CD4-positive, alpha-beta T cell treated with Interleukin-17A for 1 hour (primary cell): ENCODE results near the gene VEGFA.

Experiments
- DNase-seq: peaks from one replicate; pipeline ENCODE4 v3.0.0-alpha.2; 2020

The VEGFA gene

GRCh38 chr6:43739642-43740091 is 30.3 kb upstream of the VEGFA start:
- no peak for DNase-seq

GRCh38 chr6:43740321-43740960 is 29.6 kb upstream of the VEGFA start:
- no peak for DNase-seq

DNA sequence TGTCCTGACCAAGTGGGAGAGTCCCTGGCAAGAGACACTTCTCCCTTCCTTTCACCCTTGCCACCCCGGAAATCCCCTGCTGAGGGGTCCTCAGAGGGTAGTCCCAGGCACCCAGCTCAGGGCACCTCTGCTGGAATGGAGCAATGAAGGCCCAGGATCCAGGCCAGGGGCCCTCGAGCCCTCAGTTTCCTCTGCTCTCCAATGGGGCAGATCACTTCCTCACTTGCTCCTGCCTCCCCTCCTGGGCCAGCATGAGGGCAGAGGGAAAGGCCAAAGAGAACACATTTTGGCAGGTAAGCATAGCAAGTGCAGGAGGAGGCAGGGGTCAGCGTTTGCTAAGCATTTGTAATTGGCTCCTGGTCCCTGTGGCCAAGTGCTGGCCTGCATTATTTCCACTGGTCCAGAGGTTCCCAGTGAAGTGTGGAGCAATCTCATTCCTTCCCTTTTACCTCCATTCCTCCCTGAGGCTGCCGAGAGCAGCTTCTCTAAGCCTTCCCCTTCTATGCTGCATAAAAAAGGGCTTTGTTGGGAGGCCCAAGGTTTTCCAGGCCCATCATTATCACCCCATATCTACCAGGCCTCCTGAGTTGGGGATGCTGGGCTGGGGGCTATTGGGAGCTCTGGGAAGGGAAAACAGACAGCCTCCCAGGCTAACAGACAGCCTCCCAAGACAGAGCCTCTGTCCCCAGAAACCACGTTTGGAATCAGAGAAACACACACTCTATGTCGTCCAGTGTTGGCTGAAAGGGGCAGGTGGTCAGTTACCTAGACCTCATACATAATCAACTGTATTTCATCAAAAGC is 28.8 kb upstream of the VEGFA start:
- no peak for DNase-seq

DNA sequence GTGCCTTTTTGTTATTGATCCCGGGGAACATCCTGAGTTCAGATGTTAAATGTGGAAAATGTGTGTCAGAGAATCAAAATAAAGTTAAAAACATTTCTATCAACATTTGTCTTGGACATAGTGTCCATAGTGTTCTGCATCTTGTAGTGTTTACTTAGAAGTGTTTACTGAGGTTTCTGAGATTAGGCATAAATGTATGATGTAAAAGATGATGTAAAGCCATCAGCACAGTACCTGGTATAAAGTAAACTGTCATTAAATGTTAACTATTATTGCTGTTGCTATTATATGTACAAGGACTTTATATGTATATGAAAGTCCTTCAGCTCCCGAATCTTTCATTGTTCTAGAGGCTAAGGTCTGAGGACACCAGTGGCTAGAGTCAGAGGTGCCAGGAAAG is 28.2 kb upstream of the VEGFA start:
- no peak for DNase-seq

DNA sequence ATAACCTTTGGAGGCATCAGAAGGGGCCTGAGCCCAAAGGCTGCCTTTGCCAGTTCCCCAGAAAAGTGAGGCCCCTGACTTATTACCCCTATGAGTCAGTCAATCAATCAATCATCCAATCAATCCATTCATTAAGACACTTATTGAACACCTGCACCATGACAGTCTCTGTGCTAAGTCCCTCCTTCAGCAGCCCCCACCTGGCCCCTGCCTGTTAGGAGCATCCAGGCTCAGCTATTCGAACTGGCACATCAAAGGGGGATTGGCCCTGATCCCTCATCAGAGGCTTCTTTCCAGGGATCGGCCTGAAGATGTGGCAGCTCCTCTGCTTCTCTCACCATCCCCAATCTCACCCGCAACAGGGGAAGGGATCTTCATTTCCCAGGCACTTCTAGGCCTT is 27.7 kb upstream of the VEGFA start:
- no peak for DNase-seq

DNA sequence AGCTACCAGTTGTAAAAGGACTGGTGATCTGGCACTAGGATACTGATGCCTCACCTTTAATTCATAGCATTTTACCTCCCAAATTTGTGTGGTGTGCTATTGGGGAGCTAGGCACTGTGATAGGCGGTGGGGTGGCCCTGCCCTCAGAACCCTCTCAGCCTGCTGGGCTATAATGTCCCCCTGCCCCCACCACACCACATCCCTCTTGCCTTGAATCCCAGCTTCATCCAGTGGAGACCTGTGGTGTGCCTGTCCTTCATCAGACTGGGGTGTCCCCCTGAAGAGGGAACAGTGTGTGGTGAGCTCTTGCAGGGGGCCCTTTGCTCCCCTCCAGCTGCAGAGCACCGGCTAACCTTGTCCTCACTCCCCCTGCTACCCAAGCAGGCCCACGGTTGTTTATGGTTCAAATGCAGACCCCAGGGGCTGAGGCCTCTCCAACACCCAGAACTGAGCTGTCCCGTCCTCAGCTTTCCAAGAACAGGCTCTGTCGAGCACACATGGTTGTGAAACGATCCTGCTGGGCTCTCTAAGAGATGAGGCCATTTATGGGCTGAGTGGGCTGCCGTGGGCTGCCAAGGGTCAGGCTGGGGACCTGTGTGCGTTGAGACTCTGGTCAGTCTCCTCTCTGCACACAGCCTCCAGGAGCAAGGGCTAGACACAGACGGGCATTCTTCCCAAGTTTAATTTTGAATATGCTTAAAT is 26.9 kb upstream of the VEGFA start:
- no peak for DNase-seq

- no peak for DNase-seq
Measured at GRCh38 chr6:43743682-43744381, 26.2 kb upstream of the VEGFA start.

- no peak for DNase-seq
Measured at GRCh38 chr6:43744491-43744890, 25.5 kb upstream of the VEGFA start.

DNA sequence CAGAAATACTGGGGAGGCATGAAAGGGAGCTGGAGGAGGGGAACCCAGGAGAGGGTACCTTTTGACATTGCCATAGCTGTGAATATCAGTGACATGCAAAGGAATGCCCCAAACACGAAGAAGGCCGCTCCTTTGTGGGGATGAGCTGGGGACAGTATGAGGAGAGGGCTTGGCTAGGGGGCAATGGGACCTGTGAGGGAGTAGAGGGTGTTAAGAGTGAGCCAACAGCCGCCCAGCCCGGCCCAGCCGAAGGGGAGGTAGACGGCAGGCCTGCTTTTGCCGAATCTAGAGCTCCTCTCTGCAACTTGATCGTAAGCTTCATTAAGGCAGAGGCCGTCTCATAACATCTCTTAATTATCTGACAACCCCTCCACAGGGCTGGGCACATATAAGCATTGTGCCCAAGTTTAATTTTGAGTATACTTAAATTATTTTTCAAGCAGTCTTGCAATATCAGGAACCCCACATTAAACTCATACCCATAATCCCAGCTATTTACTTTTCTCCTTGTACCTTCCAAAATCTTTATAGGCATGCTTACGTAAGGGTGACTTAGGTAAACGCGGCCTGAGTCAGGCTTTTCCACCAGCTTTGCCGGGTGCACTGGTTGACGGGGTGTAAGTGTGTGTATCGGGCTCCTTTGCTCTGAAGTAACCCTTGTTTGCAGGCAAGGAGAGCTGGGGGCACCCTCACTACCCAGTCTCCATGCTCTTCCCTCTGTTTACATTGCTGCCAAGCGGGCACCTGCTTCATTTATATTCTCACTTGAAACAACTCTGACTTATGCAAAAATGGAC is 24.9 kb upstream of the VEGFA start:
- DNase-seq, result no peak

- DNase-seq, result no peak
Measured at GRCh38 chr6:43746071-43746470, 23.9 kb upstream of the VEGFA start.

DNA sequence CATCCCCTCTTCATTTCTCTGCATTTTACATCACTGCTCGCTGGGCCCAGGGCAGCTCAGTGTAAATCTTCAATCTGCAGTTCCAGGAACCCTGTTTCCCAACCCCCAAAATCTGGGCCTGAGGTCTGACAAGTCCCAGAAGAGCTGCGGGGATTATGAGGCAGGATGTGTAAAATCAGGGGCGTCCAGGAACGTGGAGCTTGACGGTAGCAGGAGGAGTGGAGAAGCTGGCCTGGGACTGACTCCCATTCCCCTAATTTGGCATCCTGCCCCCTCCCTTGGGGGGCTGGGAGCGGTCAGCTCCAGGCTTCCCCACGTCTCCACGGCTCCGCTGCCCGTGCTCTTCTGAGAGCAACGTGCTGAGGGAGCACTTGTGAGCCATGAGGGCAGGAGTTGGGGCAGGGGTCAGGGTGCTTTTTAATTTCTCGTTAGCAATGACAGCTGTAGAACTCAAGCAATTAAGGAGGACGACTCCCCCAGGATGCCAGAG is 23.4 kb upstream of the VEGFA start:
- DNase-seq, result no peak

DNA sequence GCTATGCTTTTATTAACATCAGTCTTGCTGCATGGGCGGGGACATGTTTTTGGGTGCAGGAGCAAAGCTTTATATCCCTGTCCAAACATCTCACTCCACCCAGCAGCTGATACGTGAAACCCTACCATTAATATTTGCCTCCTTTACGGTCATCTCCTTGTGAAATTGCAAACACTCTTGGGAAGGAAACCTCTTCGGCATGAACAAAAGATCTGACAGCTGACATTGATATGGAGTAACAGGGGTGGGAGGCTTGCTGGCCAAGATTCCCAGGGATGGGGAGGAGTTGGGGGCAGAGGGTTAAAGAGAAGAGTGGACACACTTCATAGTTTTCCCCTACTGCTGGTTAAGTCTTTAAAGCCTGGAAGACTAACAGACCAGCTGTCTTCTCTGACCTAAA is 22.2 kb upstream of the VEGFA start:
- no peak for DNase-seq

DNA sequence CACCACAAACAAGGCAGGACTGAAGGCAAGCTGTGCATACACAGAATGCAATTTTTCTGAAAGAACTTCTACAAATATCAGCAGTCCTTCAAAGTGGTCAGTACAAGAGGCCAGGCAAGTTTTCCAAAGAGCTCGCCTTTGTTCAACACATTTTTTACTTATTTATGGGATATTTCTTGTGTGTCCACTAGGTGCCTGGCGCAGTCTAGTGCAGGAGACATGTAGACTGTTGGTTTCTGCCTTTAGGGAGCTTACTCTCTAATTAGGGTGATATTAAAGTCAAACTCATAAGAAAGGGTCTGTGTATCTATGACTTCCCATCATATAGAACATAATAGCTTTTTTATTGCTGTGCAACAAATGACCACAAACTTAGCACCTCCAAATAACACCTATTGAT is 21.2 kb upstream of the VEGFA start:
- DNase-seq, result no peak

GRCh38 chr6:43749461-43749860 is 20.6 kb upstream of the VEGFA start:
- DNase-seq, result no peak

GRCh38 chr6:43750622-43751021 is 19.4 kb upstream of the VEGFA start:
- DNase-seq, result no peak

- no peak for DNase-seq
Measured at GRCh38 chr6:43753570-43754183, 16.3 kb upstream of the VEGFA start.

- no peak for DNase-seq
Measured at GRCh38 chr6:43757966-43758616, 11.9 kb upstream of the VEGFA start.

DNA sequence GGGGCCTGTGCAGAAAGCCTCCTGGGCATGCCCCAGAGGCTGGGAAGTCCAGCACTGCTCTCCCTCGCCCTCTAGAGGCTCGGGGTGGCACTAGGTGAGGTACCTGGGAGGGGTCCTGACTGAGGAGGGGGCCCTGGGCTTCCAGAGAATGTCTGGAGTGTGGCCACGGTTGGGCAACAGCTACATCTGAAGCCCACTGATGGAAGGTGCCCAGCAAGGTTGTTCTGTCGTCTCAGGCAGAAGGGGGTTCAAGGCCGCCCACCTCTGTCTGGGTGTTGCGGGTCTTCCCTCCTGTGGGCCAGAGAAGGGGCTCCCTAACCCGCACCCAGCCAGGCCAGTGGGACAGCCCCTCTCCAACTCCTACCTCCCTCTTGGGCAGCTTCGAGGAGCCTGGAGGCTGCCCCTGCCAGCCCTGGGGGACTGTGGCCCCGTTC is 11.4 kb upstream of the VEGFA start:
- no peak for DNase-seq

GRCh38 chr6:43759136-43759906 is 10.7 kb upstream of the VEGFA start:
- DNase-seq, result no peak

DNA sequence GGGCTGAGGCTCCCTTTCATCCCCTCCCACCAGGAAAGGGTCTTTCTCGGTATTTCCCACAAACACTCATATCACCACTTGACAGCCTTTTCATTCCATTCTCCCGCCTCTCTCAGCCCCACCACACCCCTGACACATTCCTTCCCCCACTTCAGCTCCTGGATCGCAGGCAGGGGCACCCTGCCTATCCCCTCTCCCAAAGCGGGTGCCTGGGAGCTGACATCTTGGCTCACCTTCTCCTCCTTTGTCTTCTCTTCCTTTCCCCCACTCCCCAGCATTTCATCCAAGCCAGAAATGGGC is 10.2 kb upstream of the VEGFA start:
- no peak for DNase-seq
